NCI-H1930 (cell line): Measurements from ENCODE around the gene OXCT2.
"Not testable (repeated sequence)": the region's sequence is repeated elsewhere in the genome, so short reads cannot be mapped to it uniquely, and the experiment has no call there.

Experiments used
- DNase-seq, 2 experiments: peaks; one replicate each; lab custom pipeline; 2025; lab: John Stamatoyannopoulos, UW

Gene OXCT2

DNA sequence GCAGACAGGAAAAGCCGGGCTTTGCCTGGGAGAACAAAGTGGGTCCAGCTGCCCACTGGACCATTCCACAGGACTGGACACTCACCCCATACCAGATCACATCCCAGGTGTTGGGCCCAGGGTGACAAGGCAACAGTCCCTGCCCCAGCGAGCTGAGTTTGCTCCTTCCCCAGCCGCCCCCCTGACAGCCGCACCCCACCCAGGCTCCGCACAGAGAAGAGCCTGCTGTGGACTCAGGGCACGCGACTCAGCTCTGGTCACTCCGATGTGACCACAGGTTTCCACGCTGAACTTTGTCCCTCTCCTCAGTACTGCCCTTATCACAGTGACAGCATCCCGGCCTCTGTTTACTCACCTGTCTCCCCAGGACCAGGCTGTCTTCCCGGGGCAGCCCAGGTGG, 16.3 kb upstream of the OXCT2 start:
- no peak for DNase-seq

- not testable (repeated sequence) for DNase-seq
Observed at GRCh38 chr1:39787108-39787375, 15.9 kb upstream of the OXCT2 start.

DNA sequence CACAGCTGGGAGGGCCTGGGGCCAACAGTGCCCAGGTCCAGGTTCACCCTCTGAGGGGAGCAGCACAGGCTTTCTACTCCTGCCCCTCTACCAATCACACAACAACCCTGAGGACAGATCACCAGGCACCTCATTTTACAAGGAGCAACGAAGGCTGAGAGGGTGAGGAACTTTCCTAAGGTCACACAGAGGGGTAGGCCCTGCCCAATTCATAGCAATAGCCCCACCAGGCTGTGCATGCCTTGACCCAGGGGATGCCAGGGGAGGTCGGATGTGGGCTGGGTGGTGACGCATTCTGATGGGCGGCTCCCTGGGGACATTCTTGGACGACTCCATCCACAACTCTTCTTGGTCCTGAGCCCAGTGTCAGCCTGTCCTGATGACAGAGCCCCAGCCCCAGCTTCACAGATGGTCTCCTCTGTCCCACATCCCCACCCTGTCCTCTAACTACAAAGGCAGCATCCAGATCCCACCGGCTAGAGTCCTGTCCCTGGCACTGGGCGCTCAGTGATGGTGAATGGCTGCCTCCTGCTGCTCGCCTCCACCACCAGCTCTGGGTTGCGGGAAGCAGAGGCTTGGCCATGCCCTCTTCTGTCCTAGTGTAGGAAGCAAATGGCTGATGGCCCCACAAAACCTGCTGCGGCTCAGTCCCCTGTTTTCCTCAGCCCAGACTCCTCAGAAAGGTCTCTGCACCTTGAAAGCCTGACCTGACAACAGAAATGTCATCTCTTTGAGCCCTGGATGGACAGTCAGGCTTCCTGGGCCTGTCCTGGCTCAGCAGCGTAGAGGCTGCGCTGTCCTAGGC, 15.4 kb upstream of the OXCT2 start:
- DNase-seq, result not testable (repeated sequence)

DNA sequence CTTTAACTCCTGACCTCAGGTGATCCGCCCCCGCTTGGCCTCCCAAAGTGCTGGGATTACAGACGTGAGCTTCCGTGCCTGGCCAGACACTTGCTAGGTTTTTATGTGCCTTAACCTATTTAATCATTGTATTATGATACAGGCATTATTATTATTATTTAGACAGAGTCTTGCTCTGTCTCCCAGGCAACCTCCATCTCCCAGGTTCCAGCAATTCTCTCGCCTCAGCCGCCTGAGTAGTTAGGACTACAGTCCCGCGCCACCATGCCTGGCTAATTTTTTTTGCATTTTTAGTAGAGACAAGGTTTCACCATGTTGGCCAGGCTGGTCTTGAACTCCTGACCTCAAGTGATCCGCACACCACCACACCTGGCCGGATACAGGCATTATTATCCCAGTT, 11.5 kb upstream of the OXCT2 start:
- not testable (repeated sequence) for DNase-seq

- no peak for DNase-seq
Observed at GRCh38 chr1:39782103-39782502, 11.0 kb upstream of the OXCT2 start.

DNA sequence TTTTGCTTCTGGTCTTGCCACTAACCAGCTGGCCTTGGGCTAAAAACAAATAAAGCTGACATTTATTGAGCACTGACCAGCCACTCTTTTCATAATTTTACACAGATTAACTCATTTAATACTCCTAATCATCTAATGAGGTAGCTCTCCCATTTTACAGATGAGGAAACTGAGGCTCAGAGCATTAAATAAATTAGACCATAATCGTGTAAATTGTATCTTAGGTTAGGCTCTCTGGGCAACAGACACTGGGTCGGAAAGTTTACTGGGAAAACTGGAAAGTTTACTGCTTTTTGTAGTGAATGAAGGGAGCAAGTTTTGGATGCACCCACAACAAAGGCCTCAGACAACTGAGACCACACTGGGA, 10.2 kb upstream of the OXCT2 start:
- DNase-seq, result no peak

GRCh38 chr1:39779821-39780220, 8.7 kb upstream of the OXCT2 start:
- no peak for DNase-seq

DNA sequence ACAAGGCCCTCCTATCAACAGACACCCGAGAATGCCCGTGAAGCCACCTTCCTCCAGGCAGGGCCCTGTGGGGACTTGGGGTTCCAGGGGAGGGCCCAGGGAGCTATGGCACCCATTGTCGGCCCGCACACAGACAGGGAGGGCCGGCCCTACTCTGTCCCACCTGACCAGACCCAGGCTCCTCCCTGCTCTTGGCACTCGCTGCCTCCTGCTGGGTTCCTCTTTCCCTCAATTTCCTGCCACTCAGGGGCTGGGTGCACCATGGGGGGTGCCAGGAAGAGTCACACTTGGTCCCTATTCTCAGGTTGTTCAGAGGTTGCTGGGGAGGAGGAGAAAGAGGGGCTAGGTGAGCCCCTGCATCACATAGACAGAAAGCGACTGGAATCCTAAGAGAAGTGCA, 8.0 kb upstream of the OXCT2 start:
- no peak for DNase-seq

DNA sequence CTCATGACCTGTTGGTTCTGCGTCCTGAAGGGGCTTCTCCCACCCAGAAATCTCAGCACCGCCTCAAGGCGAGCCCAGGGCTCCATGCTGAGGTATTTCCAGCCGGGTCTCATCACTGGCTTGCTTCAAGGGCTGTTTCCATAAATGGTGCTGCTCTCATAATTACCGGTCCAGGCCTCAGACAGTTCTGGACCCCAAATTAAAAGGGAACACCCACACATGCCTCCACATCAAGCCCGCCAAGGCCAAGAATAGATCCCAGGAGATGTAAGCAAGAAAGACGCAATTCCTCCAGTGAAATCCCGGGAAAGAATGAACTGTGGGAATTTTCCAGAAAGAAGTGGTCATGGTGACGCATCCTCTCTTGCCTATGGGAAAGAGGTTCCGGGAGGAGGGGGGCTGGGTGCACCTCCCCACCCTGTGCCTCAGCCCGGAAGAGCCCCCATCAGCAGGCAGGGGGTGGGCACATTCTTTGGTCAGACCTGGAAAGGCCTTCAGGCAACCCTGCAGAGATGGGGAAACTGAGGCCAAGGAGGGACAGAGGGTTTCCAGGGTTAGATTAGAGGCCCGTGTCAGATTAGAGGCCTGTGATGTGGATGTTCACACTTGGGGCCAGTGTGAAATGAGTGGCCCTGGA, 7.4 kb upstream of the OXCT2 start:
- not testable (repeated sequence) for DNase-seq

GRCh38 chr1:39777896-39778295, 6.7 kb upstream of the OXCT2 start:
- DNase-seq, result not testable (repeated sequence)

DNA sequence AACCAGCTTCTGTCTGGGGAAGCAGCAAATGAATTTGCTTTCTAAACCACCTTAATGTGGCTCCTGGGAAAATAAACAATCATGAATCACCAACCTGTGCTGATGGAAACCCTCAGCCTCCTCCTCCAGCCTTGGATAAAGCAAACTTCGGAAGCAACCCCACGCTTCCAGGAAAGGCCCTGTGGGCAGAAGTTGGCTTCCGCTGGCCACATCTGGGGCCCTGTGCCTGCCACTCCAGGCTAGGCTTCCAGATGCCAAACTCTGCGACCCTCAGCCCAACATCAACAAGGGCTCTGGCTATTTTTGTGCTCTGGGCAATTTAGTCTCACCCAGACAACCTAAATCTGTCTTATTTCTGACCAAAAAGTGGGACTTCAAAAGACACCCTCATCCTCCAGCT, 6.2 kb upstream of the OXCT2 start:
- DNase-seq, result no peak

DNA sequence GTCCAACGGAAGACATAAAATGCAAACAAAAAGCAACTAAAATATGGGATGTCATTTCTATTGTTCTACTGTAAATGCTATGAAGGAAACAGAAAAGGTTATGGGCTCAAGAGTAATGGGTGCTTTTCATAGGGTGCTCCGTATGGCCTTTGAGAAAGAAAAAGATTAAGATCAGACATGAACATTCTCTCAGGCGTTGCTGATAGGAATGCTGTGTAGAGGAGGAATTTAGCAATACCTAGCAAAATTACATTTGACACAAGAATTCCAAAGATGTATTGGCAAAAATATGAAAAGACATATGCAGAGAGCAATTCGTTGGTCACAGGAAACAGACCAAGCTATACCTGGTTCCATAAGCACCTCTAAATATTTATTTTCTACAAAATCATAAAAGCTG, 5.7 kb upstream of the OXCT2 start:
- no peak for DNase-seq

GRCh38 chr1:39776400-39776713, 5.2 kb upstream of the OXCT2 start:
- DNase-seq, result no peak

GRCh38 chr1:39775676-39776399, 4.7 kb upstream of the OXCT2 start:
- DNase-seq, result not testable (repeated sequence)

DNA sequence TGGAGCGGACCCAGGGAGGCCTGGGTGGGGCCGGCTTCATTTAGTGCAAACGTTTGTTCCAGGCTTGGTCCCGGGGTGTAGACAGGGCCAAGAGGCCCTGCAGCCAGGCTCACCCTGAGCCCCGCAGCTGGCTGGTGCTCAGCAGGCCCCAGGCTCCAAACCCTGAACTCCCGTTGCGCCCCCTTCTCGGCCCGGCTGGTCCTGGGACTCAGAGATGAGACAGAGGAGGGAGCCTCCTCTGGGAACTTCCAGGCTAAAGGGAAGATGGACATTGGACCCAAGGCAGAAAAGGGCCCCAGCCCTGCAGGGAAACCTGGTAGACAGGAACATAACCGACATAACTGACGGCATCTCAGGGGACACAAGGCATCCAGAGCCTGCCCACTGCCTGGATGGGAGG, 4.0 kb upstream of the OXCT2 start:
- not testable (repeated sequence) for DNase-seq

DNA sequence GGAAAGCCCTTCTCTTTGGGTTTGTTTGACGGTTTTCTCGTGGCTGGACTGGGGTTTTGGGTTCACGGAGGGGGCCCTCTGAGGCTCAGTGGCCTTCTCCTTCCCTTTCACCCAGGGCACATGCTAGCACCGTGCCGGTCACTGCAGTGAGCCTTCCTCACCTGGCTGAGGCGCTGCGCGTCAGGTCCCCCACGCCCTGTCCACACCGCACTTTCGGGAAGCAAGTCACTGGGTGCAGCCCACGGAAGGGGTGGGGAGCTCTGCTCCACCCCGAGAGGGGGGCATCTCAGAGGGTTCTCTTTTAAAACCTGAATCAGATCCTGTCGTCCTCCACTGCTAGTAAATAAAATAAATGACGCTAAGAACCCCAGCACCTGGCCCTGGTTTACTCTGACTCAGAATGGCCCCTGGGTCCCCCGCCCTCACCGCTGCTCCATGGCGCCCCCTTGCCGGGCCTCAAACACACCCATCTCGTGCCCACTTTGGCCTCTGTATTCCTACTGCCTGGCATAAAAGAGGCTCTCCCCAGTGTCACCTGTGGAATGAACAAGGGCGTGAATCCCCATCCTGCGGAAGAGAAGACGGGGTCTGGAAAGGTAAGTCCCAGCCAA, 2.3 kb upstream of the OXCT2 start:
- not testable (repeated sequence) for DNase-seq

- DNase-seq, result not testable (repeated sequence)
Observed at GRCh38 chr1:39770100-39771021, 787 bp downstream of the OXCT2 start.

- not testable (repeated sequence) for DNase-seq
Observed at GRCh38 chr1:39769502-39769901, 1.6 kb downstream of the OXCT2 start.

DNA sequence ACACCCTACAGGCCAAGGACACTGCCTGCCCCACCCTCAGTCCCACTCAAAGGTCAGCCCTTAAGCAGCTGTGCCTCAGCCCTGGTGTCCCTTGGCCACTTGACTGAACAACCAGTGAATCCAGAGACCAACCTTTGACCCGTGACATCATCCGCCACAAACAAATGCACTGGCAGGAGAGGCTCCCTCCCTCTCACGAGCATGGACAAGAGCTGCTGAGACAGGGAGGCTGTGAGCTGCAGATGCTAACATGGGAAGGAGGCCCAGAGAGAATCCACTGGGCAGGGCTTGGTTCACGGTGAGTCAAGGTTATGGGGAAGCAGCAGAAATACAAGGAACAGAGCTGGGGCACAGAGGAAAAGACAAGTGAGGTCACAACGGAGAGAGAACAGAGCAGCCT, 4.7 kb downstream of the OXCT2 start:
- DNase-seq, result not testable (repeated sequence)

DNA sequence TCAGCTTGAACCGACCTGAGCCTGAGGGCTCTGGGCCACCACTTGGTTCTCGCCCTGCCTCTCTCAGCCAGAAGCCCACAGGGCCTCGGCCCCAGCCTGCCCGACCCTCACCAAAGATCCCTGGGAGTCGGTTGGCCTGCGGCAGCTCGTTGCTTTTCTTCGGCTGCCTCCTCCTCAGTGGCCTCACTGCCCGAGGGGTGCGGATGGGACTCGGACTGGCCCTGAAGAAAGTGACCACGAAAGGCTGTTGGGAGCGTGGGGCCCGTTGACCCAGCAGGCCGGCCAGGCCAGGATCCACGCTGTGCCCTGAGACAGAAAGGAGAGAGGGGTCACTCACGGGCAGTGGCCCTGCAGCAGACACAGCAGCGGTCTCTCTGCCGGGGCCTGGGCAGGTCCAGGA, 6.6 kb downstream of the OXCT2 start:
- DNase-seq, result not testable (repeated sequence)

DNA sequence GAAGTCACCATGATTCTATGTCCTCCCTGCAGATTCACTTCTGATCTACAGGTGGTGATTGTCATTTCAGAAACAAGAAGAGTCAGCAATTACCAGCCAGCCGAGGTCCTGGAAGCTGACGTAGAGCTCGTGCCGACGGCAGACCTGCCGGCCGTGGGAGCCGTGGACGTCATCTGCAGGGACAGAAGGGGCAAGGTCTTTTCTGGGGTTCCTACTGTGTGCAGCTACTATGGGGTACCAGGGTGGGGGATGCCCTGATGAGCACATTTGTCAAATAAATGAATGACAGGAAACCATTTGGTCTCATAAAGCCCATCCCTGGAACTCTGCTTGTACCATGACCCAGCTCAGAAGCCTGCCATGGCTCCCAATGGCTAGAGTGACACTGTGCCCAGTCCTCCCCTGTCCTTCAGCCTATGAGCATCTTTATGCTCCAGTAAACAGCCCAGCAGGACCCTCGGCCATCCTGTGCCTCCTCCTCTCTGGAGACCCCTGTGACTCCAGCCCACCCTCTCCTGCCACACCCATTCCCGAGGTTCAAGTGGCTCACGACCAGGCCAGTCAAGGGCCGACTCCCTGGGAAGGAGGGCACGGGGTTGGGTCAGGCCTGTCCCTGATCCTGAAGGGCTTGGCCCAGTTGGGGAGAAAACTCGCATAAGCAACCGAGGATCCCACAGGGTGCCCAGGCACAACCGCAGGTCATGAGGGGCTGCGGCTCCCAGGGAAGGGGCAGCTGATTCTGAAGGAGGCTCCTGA, 7.4 kb downstream of the OXCT2 start:
- DNase-seq, result not testable (repeated sequence)
